AG04449 (cell line): Measurements from ENCODE around the gene PDE4D.

Experiments
- CTCF ChIA-PET: fragments of 350-600 bp; formaldehyde crosslinking; extraction: SDS; loops from one replicate; lab custom pipeline; 2021; ENCODE audit warnings: antibody characterized with exemption; lab: Yijun Ruan, JAX
- POLR2A ChIA-PET: fragments of 400-600, 350-600 bp; formaldehyde crosslinking; extraction: SDS; loops from one replicate; lab custom pipeline; 2020; ENCODE audit warnings: antibody characterized with exemption, inconsistent platforms; lab: Yijun Ruan, JAX
- DNase-seq: peaks from one replicate; pipeline ENCODE4 v3.0.0-alpha.2; 2010; ENCODE audit warnings: low read depth, low spot score
- H3K4me3 ChIP-seq: 2 replicates; pipeline ENCODE4 v1.5.1; 2011; ENCODE audit warnings: low read depth, mild to moderate bottlenecking, control low read depth, low read length
- CTCF ChIP-seq: IDR thresholded peaks from one replicate; pipeline ENCODE4 v1.5.1; 2011; ENCODE audit warnings: mild to moderate bottlenecking, moderate library complexity, low read length, control low read depth, inconsistent platforms; ENCODE audit not compliant: insufficient read depth; ENCODE audit errors: missing control alignments

The PDE4D gene

GRCh38 chr5:59506285-59506877 is 387.1 kb downstream of the PDE4D start:
- no peak overlapping the region for H3K4me3 ChIP-seq
- POLR2A ChIA-PET = no interaction called here
- no peak for DNase-seq
- CTCF ChIA-PET = interaction anchor here (0.7 to 8.4 kb wide), 33 partner anchors 10 to 318 kb away, joined by 3 to 136 read pairs (median 7); no protein-coding TSS in a partner anchor
- TF ChIP-seq CTCF = no peak

GRCh38 chr5:59504043-59504442 is 389.5 kb downstream of the PDE4D start:
- no peak for DNase-seq
- H3K4me3 ChIP-seq = no peak overlapping the region
- TF ChIP-seq CTCF = no peak
- ChIA-PET CTCF (interaction anchor here (1.5 to 8.4 kb wide), 8 partner anchors 12 to 297 kb away, joined by 3 to 136 read pairs (median 24); no protein-coding TSS in a partner anchor), POLR2A (no interaction called here)

GRCh38 chr5:59503220-59503619 is 390.3 kb downstream of the PDE4D start:
- POLR2A ChIA-PET = no interaction called here
- CTCF ChIA-PET = interaction anchor here (1.3 to 8.4 kb wide), 4 partner anchors 157 to 298 kb away, joined by 3 to 136 read pairs (median 84); no protein-coding TSS in a partner anchor
- no peak for DNase-seq
- no peak for TF ChIP-seq CTCF
- H3K4me3 ChIP-seq = no peak overlapping the region

GRCh38 chr5:59501316-59501715 is 392.2 kb downstream of the PDE4D start:
- ChIA-PET POLR2A (no interaction called here), CTCF (interaction anchor here (0.9 to 8.4 kb wide), 7 partner anchors 157 to 313 kb away, joined by 3 to 136 read pairs (median 4); no protein-coding TSS in a partner anchor)
- DNase-seq = no peak
- no peak overlapping the region for H3K4me3 ChIP-seq
- TF ChIP-seq CTCF = no peak

- DNase-seq = no peak
- no peak overlapping the region for H3K4me3 ChIP-seq
- no peak for TF ChIP-seq CTCF
- ChIA-PET CTCF (interaction anchor here (1.6 kb wide), 2 partner anchors 173 to 301 kb away, joined by 3 to 4 read pairs; no protein-coding TSS in a partner anchor), POLR2A (no interaction called here)
Measured at GRCh38 chr5:59500014-59500413, 393.5 kb downstream of the PDE4D start.

- ChIA-PET CTCF (interaction anchor here (0.6 to 3.0 kb wide), 21 partner anchors 9 to 310 kb away, joined by 3 to 21 read pairs (median 3); no protein-coding TSS in a partner anchor), POLR2A (no interaction called here)
- DNase-seq = no peak
- no peak for TF ChIP-seq CTCF
- H3K4me3 ChIP-seq = no peak overlapping the region
Measured at GRCh38 chr5:59497207-59497606, 396.3 kb downstream of the PDE4D start.
